OCI-LY3 (cell line): ENCODE measurements around the gene CASQ2.

Experiments used
- CTCF ChIP-seq: fragments of 200-600, 300-600 bp; sonication (generic); IDR thresholded peaks from 2 replicates; pipeline ENCODE4 v1.5.1; 2014; ENCODE audit warnings: antibody characterized with exemption, low read length, low read depth
- EZH2phosphoT487 ChIP-seq: fragments of 200-600 bp; shearing (Covaris generic); IDR thresholded peaks from 2 replicates; pipeline ENCODE4 v1.6.1; 2018; ENCODE audit warnings: antibody characterized with exemption, mixed run types, low read depth

GRCh38 chr1:115666702-115667101 lies 101.8 kb downstream of the CASQ2 start:
- TF ChIP-seq CTCF = no peak
- TF ChIP-seq EZH2phosphoT487 = no peak
